Glutamatergic neuron (in vitro differentiated cells): ENCODE results near the gene DSCAML1. TPM values are rescaled to one million over a fixed set of nuclear protein-coding genes. Genes with fewer than 3 reads are reported as not detected.

Experiments
- DNase-seq: peaks from one replicate; pipeline ENCODE4 v3.0.0; 2022
- H3K27ac Mint-ChIP-seq: one replicate; pipeline ENCODE4 v1.8.0; 2020; ENCODE audit warnings: mild to moderate bottlenecking, mixed read lengths, inconsistent platforms; ENCODE audit not compliant: unreplicated experiment
- H3K27me3 Mint-ChIP-seq: one replicate; pipeline ENCODE4 v1.8.0; 2020; ENCODE audit warnings: mild to moderate bottlenecking, moderate library complexity, mixed read lengths, inconsistent platforms; ENCODE audit not compliant: unreplicated experiment
- H3K36me3 Mint-ChIP-seq: one replicate; pipeline ENCODE4 v1.8.0; 2020; ENCODE audit warnings: mild to moderate bottlenecking, mixed read lengths, inconsistent platforms; ENCODE audit not compliant: unreplicated experiment
- H3K4me1 Mint-ChIP-seq: one replicate; pipeline ENCODE4 v1.8.0; 2020; ENCODE audit warnings: mild to moderate bottlenecking, low read depth, mixed read lengths, inconsistent platforms; ENCODE audit not compliant: unreplicated experiment
- H3K4me3 Mint-ChIP-seq: one replicate; pipeline ENCODE4 v1.8.0; 2020; ENCODE audit warnings: mild to moderate bottlenecking, mixed read lengths, inconsistent platforms; ENCODE audit not compliant: unreplicated experiment
- H3K9me3 Mint-ChIP-seq: one replicate; pipeline ENCODE4 v1.8.0; 2020; ENCODE audit warnings: mild to moderate bottlenecking, moderate library complexity, mixed read lengths, inconsistent platforms; ENCODE audit not compliant: unreplicated experiment
- CTCF ChIP-seq: fragments of 200-600 bp; sonication (generic); IDR thresholded peaks from one replicate; pipeline ENCODE4 v1.5.0; 2021; ENCODE audit not compliant: partially characterized antibody, unreplicated experiment
- total RNA-seq: library from RNA; stranded (reverse); fragmentation: NEBNext Ultra II Directional; extraction: Animal tissue kit (Norgen Biotek cat#: 25700); gene quantifications from one replicate; pipeline ENCODE4 v1.2.1, GENCODE V29; 2021; ENCODE audit not compliant: unreplicated experiment

The DSCAML1 gene
- total RNA-seq, 1 donor from 2014 or later: 0.07 TPM

- no peaks in the 10 kb centered on the region for H3K36me3 Mint-ChIP-seq
- peaks cover 4% of the 10 kb centered on the region for H3K4me1 Mint-ChIP-seq
- no peak for TF ChIP-seq CTCF
- H3K9me3 Mint-ChIP-seq: peaks cover 3% of the 10 kb centered on the region
- H3K4me3 Mint-ChIP-seq: no peak overlapping the region
- DNase-seq: no peak
- peaks cover 10% of the 10 kb centered on the region for H3K27me3 Mint-ChIP-seq
- H3K27ac Mint-ChIP-seq: no peak overlapping the region
These were observed 204.0 kb downstream of the DSCAML1 start for GRCh38 chr11:117593065-117593464.

GRCh38 chr11:117591316-117592039, 205.5 kb downstream of the DSCAML1 start:
- Mint-ChIP-seq H3K27me3 (peaks cover 10% of the 10 kb centered on the region), H3K4me3 (no peak overlapping the region), H3K4me1 (peaks cover 4% of the 10 kb centered on the region), H3K27ac (peak overlapping the region; percentile 3), H3K36me3 (no peaks in the 10 kb centered on the region), H3K9me3 (peaks cover 3% of the 10 kb centered on the region)
- no peak for TF ChIP-seq CTCF
- DNase-seq: no peak

GRCh38 chr11:117589063-117589462, 208.0 kb downstream of the DSCAML1 start:
- no peak overlapping the region for H3K4me3 Mint-ChIP-seq
- peaks cover 7% of the 10 kb centered on the region for H3K4me1 Mint-ChIP-seq
- TF ChIP-seq CTCF: no peak
- peaks cover 10% of the 10 kb centered on the region for H3K27me3 Mint-ChIP-seq
- H3K27ac Mint-ChIP-seq: no peak overlapping the region
- no peaks in the 10 kb centered on the region for H3K36me3 Mint-ChIP-seq
- H3K9me3 Mint-ChIP-seq: peaks cover 7% of the 10 kb centered on the region
- DNase-seq: no peak

GRCh38 chr11:117588166-117588810, 208.7 kb downstream of the DSCAML1 start:
- TF ChIP-seq CTCF: no peak
- DNase-seq: no peak
- Mint-ChIP-seq H3K4me1 (peaks cover 14% of the 10 kb centered on the region), H3K27ac (no peak overlapping the region), H3K9me3 (peaks cover 8% of the 10 kb centered on the region), H3K27me3 (peaks cover 12% of the 10 kb centered on the region), H3K36me3 (no peaks in the 10 kb centered on the region), H3K4me3 (no peak overlapping the region)

- peaks cover 17% of the 10 kb centered on the region for H3K4me1 Mint-ChIP-seq
- no peaks in the 10 kb centered on the region for H3K36me3 Mint-ChIP-seq
- peaks cover 15% of the 10 kb centered on the region for H3K27me3 Mint-ChIP-seq
- H3K4me3 Mint-ChIP-seq: no peak overlapping the region
- no peak for DNase-seq
- no peak overlapping the region for H3K27ac Mint-ChIP-seq
- H3K9me3 Mint-ChIP-seq: peaks cover 7% of the 10 kb centered on the region
- TF ChIP-seq CTCF: no peak
These were observed 209.6 kb downstream of the DSCAML1 start for GRCh38 chr11:117587416-117587815.
